Tibial nerve (tissue), 4 donors: ENCODE measurements around the gene ABRACL.

Experiments used
- CTCF ChIP-seq, 5 experiments: fragments of 200-600 bp in 3 of 5; fragments of 450-650 bp in 2 of 5; sonication (generic) in 3 of 5; IDR thresholded peaks; one replicate each; pipeline ENCODE4 v1.5.1; 2016 to 2019; ENCODE audit warnings: antibody characterized with exemption in 5 of 5, mild to moderate bottlenecking in 3 of 5, moderate library complexity in 2 of 5
- EP300 ChIP-seq, 2 donors: sonication (generic); formaldehyde crosslinking; IDR thresholded peaks; one replicate each; pipeline ENCODE4 v1.6.1; 2017; ENCODE audit warnings: antibody characterized with exemption in 2 of 2, mild to moderate bottlenecking in 1 of 2

DNA sequence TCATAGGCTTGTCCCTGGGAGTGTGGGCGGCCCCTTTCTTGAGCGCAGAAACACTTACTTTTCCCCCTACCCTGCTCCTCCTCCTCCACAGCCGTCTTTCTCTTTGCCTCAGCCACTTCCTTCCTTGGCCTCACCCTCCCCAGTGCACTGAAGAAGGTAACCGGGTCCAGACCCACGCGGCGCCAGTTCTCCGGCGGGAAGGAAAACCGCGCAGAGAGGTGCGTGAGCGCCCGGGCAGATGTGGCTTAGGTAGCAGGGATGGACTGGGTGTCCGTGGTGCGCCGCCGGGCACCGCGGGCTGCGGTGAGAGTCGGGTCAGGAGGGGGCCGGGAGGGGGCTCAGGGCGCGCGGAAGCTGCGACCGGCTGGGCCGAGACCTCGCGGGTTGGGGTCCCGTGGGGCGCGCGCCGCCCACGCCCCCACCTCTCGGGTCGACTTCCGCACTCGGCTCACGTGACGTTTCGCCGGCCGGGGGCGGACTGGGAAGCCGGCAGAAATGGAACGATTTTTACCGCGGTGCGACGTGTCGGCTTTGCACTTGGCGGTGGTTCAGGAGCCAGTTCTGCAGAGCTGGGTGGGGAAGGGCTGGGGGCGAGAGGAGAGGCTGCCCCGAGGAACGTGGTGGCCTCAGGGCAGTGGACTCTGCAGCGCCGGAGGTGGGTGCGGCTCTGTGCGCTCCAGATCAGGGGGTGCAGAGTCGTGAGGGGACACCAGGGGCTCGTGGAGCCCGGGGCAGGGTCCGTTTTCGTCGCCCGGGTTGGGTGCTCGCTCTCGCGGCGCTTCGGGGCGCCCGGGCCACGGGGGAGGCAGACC lies at the start of gene ABRACL:
- TF ChIP-seq CTCF (IDR thresholded peaks at IDR 0.05) (no peak), EP300 (IDR thresholded peaks at IDR 0.05) (peak in 1 of 2 donors; percentile 5)
